GM19463 (cell line): Measurements from ENCODE around the gene THSD7B.
"Not testable (repeated sequence)": the region's sequence is repeated elsewhere in the genome, so short reads cannot be mapped to it uniquely, and the experiment has no call there.

ENCODE experiments used
- ATAC-seq: cut with Tn5 transposase; IDR thresholded peaks from one replicate; pipeline ENCODE4 v1.9.1; 2021; ENCODE audit warnings: mild to moderate bottlenecking, moderate library complexity; ENCODE audit not compliant: unreplicated experiment

The THSD7B gene

DNA sequence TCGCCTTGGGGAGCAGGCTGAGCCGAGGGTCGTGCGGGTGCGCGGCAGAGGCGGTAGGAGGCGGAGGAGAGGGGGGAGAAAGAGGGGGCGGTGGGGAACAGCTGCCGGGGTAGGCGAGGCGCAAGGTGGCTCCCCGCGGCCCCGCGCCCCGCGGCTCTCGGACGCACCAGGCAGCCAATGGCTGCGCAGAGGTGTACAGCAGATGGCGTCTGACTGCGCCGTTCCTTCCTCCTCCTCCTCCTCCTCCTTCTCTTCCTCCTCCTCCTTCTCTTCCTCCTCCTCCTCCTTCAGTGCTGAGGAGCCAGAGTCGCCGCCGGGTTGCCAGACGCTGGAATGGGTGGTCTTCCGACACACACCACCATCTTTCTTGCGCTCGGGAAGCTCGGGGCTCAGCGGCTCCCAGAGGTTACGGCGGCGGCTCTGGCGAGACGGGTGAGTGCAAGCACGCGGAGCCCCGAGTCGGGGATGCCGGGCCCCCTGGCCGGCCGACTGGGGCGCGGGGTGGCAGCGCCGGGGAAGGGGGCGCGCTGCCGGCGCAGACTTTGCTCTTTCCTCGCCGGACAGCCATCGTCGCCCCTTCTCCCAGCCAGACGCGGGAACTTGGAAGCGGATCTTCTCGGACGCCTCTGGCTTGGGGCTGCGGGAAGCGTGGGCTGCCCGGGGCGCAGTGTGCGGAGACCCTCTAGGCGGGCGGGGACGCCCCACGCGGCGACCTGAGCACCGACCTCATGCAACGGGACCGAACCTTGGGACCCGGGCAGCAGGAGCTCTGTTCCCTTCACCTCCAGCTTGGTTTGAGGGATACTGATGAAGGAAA, at the start of gene THSD7B:
Gene THSD7B, plus strand, starts transcription at position 290 of the 817 bp plus-strand sequence. CDS start 116,634 bp downstream, outside the sequence.
- no peak for ATAC-seq

DNA sequence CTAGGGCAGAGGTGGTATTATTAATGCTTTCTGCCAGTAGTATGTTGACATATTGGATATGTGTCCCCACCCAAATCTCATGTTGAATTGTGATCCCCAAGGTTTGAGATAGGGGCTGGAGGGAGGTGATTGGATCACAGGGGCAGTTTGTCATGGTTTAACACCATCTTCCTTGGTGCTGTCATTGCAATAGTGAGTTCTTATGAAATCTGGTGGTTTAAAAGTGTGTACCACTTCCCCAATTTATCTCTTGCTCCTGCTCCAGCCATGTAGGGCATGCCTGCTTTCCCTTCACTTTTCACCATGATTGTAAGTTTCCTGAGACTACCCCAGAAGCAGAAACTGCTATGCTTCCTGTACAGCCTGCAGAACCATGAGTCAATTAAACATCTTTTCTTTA, 47.1 kb upstream of the THSD7B start:
- ATAC-seq: no peak

DNA sequence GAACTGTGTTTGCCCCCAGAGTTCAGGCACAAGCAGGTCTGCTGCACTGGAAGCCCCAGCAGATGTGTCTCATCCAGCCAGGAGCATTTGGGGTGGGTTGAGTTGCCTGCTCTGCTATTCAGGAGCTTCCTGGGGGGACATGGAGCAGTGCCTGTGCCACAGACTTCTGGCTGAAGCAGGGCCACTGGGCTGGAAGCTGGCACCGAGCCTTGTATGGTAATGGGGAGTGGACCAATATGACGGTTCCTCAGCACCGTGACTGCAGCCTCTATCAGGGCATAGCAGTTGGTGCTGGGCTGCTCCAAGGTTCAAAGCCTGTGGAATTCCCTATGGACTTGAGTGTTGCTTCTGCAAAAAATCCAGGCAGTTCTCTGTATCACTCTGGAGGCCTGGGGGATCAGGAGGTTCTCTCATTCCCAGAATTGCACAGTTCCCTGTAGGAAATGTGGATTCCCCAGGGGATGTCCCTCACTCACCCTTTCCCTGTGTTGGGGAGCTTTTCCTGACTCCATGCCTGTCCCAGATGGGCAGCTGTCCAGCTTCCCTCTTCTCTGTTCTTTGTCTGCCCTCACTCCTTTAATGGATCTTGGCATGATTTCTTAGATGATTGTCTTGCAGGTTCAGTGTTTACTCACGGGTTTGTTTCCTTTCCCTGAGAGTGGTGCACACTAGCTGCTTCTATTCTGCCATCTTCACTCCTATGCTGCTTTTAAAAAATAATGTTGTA, 37.2 kb upstream of the THSD7B start:
- ATAC-seq: no peak

- ATAC-seq: no peak
Observed at GRCh38 chr2:136736236-136736635, 29.1 kb upstream of the THSD7B start.

- no peak for ATAC-seq
Observed at GRCh38 chr2:136738044-136738443, 27.3 kb upstream of the THSD7B start.

- ATAC-seq: no peak
Observed at GRCh38 chr2:136741471-136741870, 23.9 kb upstream of the THSD7B start.

- ATAC-seq: no peak
Observed at GRCh38 chr2:136750065-136750464, 15.3 kb upstream of the THSD7B start.

GRCh38 chr2:136751406-136751805, 13.9 kb upstream of the THSD7B start:
- no peak for ATAC-seq

GRCh38 chr2:136758504-136758903, 6.8 kb upstream of the THSD7B start:
- not testable (repeated sequence) for ATAC-seq

- ATAC-seq: no peak
Observed at GRCh38 chr2:136764452-136765255, 691 bp upstream of the THSD7B start.

GRCh38 chr2:136766073-136766404, 694 bp downstream of the THSD7B start:
- ATAC-seq: no peak

DNA sequence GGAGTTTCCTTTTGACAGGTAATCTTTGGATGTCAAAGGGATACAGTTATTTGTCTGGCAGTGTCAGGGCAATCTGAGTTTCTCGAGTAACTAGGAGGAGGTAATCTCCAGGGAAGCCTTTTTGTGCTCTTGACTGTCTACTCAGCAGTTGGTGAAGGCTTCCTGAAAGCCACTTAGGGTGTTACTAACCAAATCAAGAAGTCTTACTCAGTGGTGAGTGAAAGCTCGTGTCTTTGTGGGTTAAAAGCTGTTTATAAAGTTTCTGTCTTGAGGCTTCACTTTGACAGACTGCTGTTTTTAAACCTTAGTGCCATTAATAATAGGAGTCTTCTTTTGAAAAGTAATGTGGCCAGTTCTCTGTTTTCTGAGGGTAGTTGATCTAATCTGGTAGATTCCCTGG, 1.7 kb downstream of the THSD7B start:
- no peak for ATAC-seq

DNA sequence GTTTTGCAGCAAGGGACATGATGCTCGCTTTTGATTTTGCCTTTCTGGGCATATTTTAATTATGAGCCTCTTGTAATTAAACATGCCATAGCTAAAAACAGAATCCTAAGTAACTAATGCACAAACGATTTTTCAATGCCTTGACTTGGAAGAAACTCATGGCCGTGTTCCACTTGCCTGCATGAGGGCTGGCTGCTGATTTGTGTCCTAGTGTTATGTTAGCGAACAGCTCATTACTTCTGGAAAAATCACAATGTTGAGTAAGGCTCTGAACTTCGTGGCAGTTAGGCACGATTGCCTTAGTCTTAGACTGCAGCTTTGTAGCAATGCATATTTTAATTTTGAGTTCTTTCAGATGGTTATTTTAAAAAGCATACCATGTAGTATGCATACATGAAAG, 4.5 kb downstream of the THSD7B start:
- no peak for ATAC-seq

GRCh38 chr2:136770384-136770783, 5.0 kb downstream of the THSD7B start:
- ATAC-seq: no peak

GRCh38 chr2:136777391-136777790, 12.0 kb downstream of the THSD7B start:
- ATAC-seq: no peak

GRCh38 chr2:136783856-136784255, 18.5 kb downstream of the THSD7B start:
- ATAC-seq: no peak

GRCh38 chr2:136785215-136785614, 19.9 kb downstream of the THSD7B start:
- no peak for ATAC-seq

DNA sequence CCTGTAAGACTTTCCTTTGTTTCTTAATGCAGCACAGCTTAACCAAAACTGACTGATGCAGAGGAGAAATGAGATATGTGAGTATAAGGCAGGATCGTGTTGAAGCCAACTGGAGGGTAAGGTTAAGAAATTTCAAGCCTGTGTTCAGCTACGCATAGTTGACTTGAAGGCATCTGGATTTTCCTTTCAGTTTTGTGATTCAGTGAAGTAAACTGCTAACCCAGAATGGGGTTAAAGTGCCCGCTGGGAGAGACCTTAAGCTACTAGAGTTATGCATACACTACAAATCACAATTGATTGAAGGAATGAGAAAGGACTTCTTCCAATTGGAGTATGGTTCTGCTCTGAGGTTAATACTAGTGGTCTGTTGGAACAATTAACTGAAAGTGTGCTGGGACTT, 22.6 kb downstream of the THSD7B start:
- no peak for ATAC-seq

- no peak for ATAC-seq
Observed at GRCh38 chr2:136796339-136796738, 31.0 kb downstream of the THSD7B start.

GRCh38 chr2:136798766-136799165, 33.4 kb downstream of the THSD7B start:
- no peak for ATAC-seq

- no peak for ATAC-seq
Observed at GRCh38 chr2:136801661-136802060, 36.3 kb downstream of the THSD7B start.

DNA sequence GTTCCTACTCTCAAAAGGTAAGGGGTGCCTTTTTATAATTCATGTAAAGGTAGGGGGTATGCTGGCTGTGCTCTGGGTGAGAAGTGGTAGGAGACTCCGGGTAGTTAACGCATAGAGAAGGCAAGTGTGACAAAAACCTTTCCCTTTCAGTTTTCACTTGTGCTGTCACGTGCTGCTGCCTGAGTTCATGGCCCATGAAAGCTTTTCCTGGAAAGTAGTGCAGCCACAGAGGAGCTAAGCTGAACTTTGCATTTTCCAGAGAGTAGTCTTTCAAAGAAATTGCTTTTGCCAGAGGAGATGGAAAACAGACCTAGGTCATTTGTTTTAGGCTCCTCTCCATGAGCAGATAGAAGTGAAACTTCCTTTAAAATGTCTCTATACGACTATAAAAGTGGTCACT, 44.7 kb downstream of the THSD7B start:
- ATAC-seq: no peak
